ENCODE measurements around the gene CD52.

The CD52 gene

GRCh38 chr1:26317146-26317545 lies 612 bp upstream of the CD52 start:
- DNase-seq (ENCODE audit: low read depth) = no peak
- H3K4me3 ChIP-seq (ENCODE audit: low read length) = no peak overlapping the region
- no peak for TF ChIP-seq CTCF (conservative IDR thresholded peaks at IDR 0.05; ENCODE audit: low read length)

GRCh38 chr1:26318338-26319064 lies 743 bp downstream of the CD52 start:
- no peak for TF ChIP-seq CTCF (conservative IDR thresholded peaks at IDR 0.05; ENCODE audit: low read length)
- peak; percentile 16 for DNase-seq (ENCODE audit: low read depth)
- H3K4me3 ChIP-seq (ENCODE audit: low read length) = no peak overlapping the region

DNA sequence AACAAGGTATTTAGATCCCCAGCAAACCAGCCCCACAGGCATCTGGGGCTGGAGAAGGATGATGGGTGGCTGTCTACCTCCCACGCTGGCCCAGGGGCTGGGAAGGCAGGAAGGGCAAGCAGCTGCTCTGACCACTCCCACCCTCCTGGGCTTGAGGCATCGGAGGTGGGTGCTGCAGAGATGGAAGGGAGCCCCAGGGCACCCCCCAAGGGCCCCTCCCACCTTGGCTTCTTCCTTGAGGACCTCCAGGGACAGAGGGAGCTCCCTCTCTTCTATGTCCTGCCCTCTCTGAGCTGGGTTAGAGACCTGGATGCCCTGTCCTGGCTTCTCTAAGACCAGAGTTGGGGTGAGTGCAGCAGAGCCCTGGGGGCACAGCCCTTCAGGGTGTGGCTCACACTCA lies 3.1 kb downstream of the CD52 start:
- no peak overlapping the region for H3K4me3 ChIP-seq (ENCODE audit: low read length)

DNA sequence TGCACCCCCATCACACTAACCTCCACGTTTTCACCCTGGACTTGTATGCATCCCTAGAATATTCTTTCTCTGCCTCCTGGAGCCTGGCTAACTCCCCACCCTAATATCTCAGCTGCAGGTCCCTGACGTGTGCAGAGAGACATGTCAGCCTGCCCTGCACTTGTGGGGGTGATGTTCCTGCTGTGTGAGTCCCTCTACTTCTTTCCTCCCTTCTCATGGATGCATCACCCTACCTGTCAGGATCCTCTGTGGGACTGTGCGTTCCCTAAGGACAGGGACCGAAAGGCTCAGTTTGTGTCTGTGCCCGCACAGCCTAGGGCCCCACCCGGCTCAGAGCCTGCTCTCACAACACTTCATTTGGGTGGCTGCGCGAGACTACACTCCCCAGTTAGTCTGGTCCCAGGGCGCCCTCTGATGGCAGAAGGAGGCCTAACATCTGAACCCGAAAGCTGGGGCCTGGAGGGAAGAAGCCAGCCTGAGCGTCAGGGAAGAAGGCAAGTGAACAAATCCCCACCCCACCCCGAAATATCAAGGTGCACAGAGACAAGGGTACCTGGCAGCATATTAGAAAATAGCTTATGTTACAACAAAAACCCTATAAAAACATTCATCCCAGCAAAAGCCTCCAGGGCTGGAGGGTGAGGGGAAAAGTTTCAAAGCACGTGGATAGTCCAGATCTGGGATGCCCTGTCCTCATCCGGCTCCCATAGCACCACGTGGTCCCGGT lies 3.7 kb downstream of the CD52 start:
- TF ChIP-seq CTCF (conservative IDR thresholded peaks at IDR 0.05; ENCODE audit: low read length) = peak; percentile 91
- H3K4me3 ChIP-seq (ENCODE audit: low read length) = no peak overlapping the region
- DNase-seq (ENCODE audit: low read depth) = peak; percentile 78

More for the DNA sequence above, 3.1 kb downstream of the CD52 start:
- no peak for DNase-seq (ENCODE audit: low read depth)
- TF ChIP-seq CTCF (conservative IDR thresholded peaks at IDR 0.05; ENCODE audit: low read length) = no peak

- TF ChIP-seq CTCF (conservative IDR thresholded peaks at IDR 0.05; ENCODE audit: low read length) = no peak
- H3K4me3 ChIP-seq (ENCODE audit: low read length) = no peak overlapping the region
- DNase-seq (ENCODE audit: low read depth) = no peak
These were observed 4.2 kb downstream of the CD52 start for GRCh38 chr1:26322042-26322331.

GRCh38 chr1:26323382-26323781 lies 5.6 kb downstream of the CD52 start:
- no peak for TF ChIP-seq CTCF (conservative IDR thresholded peaks at IDR 0.05; ENCODE audit: low read length)
- DNase-seq (ENCODE audit: low read depth) = no peak
- H3K4me3 ChIP-seq (ENCODE audit: low read length) = no peak overlapping the region

DNA sequence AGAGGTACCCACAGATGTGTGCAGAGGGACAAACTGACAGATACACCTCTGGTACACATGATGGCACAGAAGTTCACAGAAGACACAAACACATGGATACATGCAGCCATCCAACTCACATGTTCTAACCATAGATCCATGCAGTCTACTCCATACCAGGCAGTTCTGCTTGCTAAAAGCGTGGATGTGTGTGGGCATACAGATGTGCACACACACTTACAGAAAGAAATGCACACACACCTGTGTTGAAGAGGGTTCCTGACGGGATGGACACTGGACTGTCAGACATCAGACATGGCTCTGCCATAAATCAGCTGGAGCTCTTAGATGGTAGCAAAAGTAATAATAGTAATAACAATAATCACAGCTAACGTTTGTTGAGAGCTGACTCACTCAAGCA lies 6.8 kb downstream of the CD52 start:
- no peak overlapping the region for H3K4me3 ChIP-seq (ENCODE audit: low read length)
- TF ChIP-seq CTCF (conservative IDR thresholded peaks at IDR 0.05; ENCODE audit: low read length) = no peak
- no peak for DNase-seq (ENCODE audit: low read depth)

All from AG10803 (cell line).